HEK293T (cell line): Measurements from ENCODE around the gene XPNPEP3.
"Not testable (repeated sequence)": the region's sequence is repeated elsewhere in the genome, so short reads cannot be mapped to it uniquely, and the experiment has no call there.

ENCODE experiments used
- FOXK2 ChIP-seq: fragments of 450-650 bp; IDR thresholded peaks from 2 replicates; pipeline ENCODE4 v1.6.1; 2016; ENCODE audit warnings: mild to moderate bottlenecking
- NFRKB ChIP-seq: fragments of 450-650 bp; IDR thresholded peaks from 2 replicates; pipeline ENCODE4 v1.6.1; 2016; ENCODE audit warnings: mild to moderate bottlenecking, moderate library complexity
- SUZ12 ChIP-seq: fragments of 450-650 bp; IDR thresholded peaks from 2 replicates; pipeline ENCODE4 v1.6.1; 2016; ENCODE audit warnings: mild to moderate bottlenecking

DNA sequence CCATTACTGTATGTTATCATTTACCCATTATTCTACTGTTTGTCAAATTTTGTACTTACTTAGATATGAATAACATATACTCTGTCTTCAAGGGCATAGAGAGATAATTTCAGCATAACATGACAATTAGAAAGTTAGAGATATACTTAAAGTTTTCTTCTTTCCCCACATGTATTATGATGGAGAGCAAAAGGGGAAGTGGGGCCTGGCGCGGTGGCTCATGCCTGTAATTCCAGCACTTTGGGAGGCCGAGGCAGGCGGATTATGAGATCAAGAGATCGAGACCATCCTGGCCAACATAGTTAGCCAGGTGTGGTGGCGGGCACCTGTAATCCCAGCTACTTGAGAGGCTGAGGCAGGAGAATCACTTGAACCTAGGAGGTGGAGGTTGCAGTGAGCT is 56.0 kb downstream of the XPNPEP3 start:
- TF ChIP-seq FOXK2, NFRKB, SUZ12: not testable (repeated sequence)
